HepG2 (cell line): Measurements from ENCODE around the gene SPINK9. TPM values are rescaled to one million over a fixed set of nuclear protein-coding genes. Genes with fewer than 3 reads are reported as not detected.
A peak's percentile ranks its signal among the peaks of the same experiment; 100 is the strongest.

ENCODE experiments used
- CHD2 ChIP-seq: IDR thresholded peaks from 2 replicates; pipeline ENCODE4 v1.6.1; 2011; ENCODE audit warnings: low read depth, low read length, improper control_type of control experiment
- FLYWCH1 ChIP-seq: sonication (generic); formaldehyde crosslinking; IDR thresholded peaks from 2 replicates; pipeline ENCODE4 v1.8.1; 2023; ENCODE audit warnings: mild to moderate bottlenecking, missing genetic modification reagents
- PHF8 ChIP-seq: sonication (generic); formaldehyde crosslinking; IDR thresholded peaks from 2 replicates; pipeline ENCODE4 v1.5.0; 2020; ENCODE audit warnings: missing genetic modification reagents
- THYN1 ChIP-seq: sonication (generic); formaldehyde crosslinking; IDR thresholded peaks from 2 replicates; pipeline ENCODE4 v1.8.1; 2023; ENCODE audit warnings: low read depth, mild to moderate bottlenecking, moderate library complexity, missing genetic modification reagents, borderline replicate concordance
- YY1 ChIP-seq: IDR thresholded peaks from 2 replicates; pipeline ENCODE4 v1.6.1; 2011; ENCODE audit warnings: low read length, low read depth, moderate library complexity, mild to moderate bottlenecking; ENCODE audit not compliant: insufficient read depth, insufficient replicate concordance
- ZC3H13 ChIP-seq: sonication (generic); formaldehyde crosslinking; IDR thresholded peaks from 2 replicates; pipeline ENCODE4 v1.8.1; 2023; ENCODE audit warnings: mild to moderate bottlenecking, missing genetic modification reagents, moderate library complexity
- ZNF232 ChIP-seq: sonication (generic); formaldehyde crosslinking; IDR thresholded peaks from 2 replicates; pipeline ENCODE4 v1.4.0; 2020; ENCODE audit warnings: missing genetic modification reagents, borderline replicate concordance
- ZNF331 ChIP-seq: sonication (generic); formaldehyde crosslinking; IDR thresholded peaks from 2 replicates; pipeline ENCODE4 v1.4.0; 2020; ENCODE audit warnings: missing genetic modification reagents
- ZNF550 ChIP-seq: sonication (generic); formaldehyde crosslinking; IDR thresholded peaks from 2 replicates; pipeline ENCODE4 v1.4.0; 2020; ENCODE audit warnings: mild to moderate bottlenecking, missing genetic modification reagents, borderline replicate concordance
- ZNF670 ChIP-seq: sonication (generic); formaldehyde crosslinking; IDR thresholded peaks from 2 replicates; pipeline ENCODE4 v1.8.0; 2022; ENCODE audit warnings: mild to moderate bottlenecking, missing genetic modification reagents, borderline replicate concordance
- ZNF839 ChIP-seq: sonication (generic); formaldehyde crosslinking; IDR thresholded peaks from 2 replicates; pipeline ENCODE4 v1.4.0; 2020; ENCODE audit warnings: missing genetic modification reagents, mild to moderate bottlenecking, borderline replicate concordance
- polyA plus RNA-seq, 8 experiments: library from polyadenylated mRNA; depleted of rRNA in 3 of 8; stranded (reverse) in 7 of 8; unstranded in 1 of 8; fragments of >200 nt; fragmentation: Illumina TruSeq in 4 of 8; extraction: Trizol in 4 of 8; gene quantifications; 2 replicates each; pipeline versions ENCODE4 v1.2.1 to v1.2.3, GENCODE V29; 2011 to 2016; ENCODE audit warnings: low read depth in 4 of 8, missing spikeins in 1 of 8, mixed read lengths in 1 of 8; ENCODE audit not compliant: insufficient read depth in 1 of 8
- total RNA-seq, 5 experiments: library from RNA; depleted of rRNA; stranded (reverse); fragments of >200 nt; fragmentation: Illumina TruSeq; extraction: Trizol; gene quantifications; 2 replicates each; pipeline ENCODE4 v1.2.3, GENCODE V29; 2016; ENCODE audit warnings: low read depth in 1 of 5
- TF ChIP-seq, protein P1 (sequence below): sonication (generic); formaldehyde crosslinking; IDR thresholded peaks from 2 replicates; pipeline ENCODE4 v1.8.0; 2023; ENCODE audit warnings: mild to moderate bottlenecking, missing genetic modification reagents
- TF ChIP-seq, protein P2 (sequence below): IDR thresholded peaks from 2 replicates; pipeline ENCODE4 v1.6.1; 2016; ENCODE audit warnings: mild to moderate bottlenecking, missing biosample characterization, missing genetic modification reagents
- TF ChIP-seq, protein P3 (sequence below): sonication (generic); formaldehyde crosslinking; IDR thresholded peaks from 2 replicates; pipeline ENCODE4 v1.5.1; 2020; ENCODE audit warnings: mild to moderate bottlenecking, missing genetic modification reagents, moderate library complexity
- TF ChIP-seq, protein P4 (sequence below): sonication (generic); formaldehyde crosslinking; IDR thresholded peaks from 2 replicates; pipeline ENCODE4 v1.8.0; 2022; ENCODE audit warnings: missing genetic modification reagents, mild to moderate bottlenecking, inconsistent platforms, borderline replicate concordance
- TF ChIP-seq, protein P5 (sequence below): IDR thresholded peaks from 2 replicates; pipeline ENCODE4 v1.6.1; 2012; ENCODE audit warnings: inconsistent platforms
- TF ChIP-seq, protein P6 (sequence below): sonication (generic); formaldehyde crosslinking; IDR thresholded peaks from 2 replicates; pipeline ENCODE4 v1.8.0; 2022; ENCODE audit warnings: mild to moderate bottlenecking, missing genetic modification reagents

The SPINK9 gene
- total and polyA plus RNA-seq, 2 of the 13 experiments (the other 11 are each of a cell fraction or from before 2014, with no cell fraction given): not detected

DNA sequence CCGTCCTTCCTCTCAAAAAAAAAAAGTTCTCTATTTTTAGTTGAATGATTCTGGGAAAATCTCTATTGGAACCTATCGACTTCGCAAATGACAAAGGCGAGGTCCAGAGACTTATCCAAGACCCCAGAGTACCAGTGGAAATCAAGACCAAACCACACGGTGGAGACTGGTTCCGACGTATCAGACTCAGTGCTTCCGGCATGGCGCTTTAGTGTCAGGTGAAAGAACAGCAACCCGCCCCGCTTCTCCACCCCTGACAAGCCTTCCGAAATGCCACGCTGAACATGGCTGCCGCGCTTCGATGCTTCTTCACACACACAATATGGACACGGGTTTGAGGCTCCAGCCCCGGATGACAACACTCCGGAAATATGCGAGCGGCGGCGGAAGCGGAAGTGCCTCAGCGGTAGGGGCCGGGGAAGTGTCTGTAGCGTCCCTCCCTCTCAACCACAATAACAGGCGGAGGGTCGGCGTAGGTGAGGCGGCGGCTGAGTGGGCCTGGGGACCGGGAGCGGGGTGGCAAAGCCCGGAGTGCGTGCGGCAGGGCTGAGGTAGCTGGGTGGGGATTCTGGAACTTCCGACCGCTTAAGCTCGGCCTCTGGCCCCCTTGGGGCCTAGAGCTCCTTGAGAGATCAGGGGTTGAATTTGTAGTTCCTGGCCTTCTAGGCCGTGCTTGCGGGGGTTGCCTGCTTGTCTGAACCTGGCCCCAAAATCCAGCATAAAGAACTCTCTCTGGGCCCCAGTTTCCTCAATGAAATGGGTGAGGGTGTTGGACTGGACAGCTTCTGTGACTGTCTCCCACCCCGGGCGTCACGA is 48.4 kb downstream of the SPINK9 start, which contains the start of gene FBXO38 (continued):
- TF ChIP-seq, protein P1, sequence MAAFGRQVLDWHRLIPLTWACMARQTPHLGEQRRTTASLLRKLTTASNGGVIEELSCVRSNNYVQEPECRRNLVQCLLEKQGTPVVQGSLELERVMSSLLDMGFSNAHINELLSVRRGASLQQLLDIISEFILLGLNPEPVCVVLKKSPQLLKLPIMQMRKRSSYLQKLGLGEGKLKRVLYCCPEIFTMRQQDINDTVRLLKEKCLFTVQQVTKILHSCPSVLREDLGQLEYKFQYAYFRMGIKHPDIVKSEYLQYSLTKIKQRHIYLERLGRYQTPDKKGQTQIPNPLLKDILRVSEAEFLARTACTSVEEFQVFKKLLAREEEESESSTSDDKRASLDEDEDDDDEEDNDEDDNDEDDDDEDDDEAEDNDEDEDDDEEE: peak; percentile 78
- TF ChIP-seq, protein P2, sequence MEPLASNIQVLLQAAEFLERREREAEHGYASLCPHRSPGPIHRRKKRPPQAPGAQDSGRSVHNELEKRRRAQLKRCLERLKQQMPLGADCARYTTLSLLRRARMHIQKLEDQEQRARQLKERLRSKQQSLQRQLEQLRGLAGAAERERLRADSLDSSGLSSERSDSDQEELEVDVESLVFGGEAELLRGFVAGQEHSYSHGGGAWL (CRISPR knock-in tag): no peak
- TF ChIP-seq PHF8 (CRISPR knock-in tag) (peak; percentile 97), CHD2 (no peak), ZNF550 (CRISPR knock-in tag) (no peak), THYN1 (CRISPR knock-in tag) (no peak), FLYWCH1 (CRISPR knock-in tag) (no peak), ZNF331 (peak; percentile 45; the same call in 1 of the 2 replicates), ZNF232 (no peak), ZNF670 (CRISPR knock-in tag) (no peak), ZNF839 (CRISPR knock-in tag) (no peak), YY1 (peak; percentile 100), ZC3H13 (CRISPR knock-in tag) (peak; percentile 50; the same call in 1 of the 2 replicates)
- TF ChIP-seq, protein P3, sequence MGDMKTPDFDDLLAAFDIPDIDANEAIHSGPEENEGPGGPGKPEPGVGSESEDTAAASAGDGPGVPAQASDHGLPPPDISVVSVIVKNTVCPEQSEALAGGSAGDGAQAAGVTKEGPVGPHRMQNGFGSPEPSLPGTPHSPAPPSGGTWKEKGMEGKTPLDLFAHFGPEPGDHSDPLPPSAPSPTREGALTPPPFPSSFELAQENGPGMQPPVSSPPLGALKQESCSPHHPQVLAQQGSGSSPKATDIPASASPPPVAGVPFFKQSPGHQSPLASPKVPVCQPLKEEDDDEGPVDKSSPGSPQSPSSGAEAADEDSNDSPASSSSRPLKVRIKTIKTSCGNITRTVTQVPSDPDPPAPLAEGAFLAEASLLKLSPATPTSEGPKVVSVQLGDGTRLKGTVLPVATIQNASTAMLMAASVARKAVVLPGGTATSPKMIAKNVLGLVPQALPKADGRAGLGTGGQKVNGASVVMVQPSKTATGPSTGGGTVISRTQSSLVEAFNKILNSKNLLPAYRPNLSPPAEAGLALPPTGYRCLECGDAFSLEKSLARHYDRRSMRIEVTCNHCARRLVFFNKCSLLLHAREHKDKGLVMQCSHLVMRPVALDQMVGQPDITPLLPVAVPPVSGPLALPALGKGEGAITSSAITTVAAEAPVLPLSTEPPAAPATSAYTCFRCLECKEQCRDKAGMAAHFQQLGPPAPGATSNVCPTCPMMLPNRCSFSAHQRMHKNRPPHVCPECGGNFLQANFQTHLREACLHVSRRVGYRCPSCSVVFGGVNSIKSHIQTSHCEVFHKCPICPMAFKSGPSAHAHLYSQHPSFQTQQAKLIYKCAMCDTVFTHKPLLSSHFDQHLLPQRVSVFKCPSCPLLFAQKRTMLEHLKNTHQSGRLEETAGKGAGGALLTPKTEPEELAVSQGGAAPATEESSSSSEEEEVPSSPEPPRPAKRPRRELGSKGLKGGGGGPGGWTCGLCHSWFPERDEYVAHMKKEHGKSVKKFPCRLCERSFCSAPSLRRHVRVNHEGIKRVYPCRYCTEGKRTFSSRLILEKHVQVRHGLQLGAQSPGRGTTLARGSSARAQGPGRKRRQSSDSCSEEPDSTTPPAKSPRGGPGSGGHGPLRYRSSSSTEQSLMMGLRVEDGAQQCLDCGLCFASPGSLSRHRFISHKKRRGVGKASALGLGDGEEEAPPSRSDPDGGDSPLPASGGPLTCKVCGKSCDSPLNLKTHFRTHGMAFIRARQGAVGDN (CRISPR knock-in tag): peak; percentile 92
- TF ChIP-seq, protein P4, sequence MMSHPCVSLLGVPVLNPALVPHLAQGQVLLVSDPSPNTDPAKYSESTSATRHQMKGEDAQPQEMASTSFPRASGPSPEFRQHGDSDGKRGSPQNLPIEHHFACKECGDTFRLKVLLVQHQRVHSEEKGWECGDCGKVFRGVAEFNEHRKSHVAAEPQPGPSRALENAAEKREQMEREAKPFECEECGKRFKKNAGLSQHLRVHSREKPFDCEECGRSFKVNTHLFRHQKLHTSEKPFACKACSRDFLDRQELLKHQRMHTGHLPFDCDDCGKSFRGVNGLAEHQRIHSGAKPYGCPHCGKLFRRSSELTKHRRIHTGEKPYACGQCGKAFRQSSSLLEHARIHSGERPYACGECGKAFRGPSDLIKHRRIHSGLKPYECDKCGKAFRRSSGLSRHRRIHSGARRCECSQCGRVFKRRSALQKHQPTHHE (CRISPR knock-in tag): no peak
- TF ChIP-seq, protein P5, sequence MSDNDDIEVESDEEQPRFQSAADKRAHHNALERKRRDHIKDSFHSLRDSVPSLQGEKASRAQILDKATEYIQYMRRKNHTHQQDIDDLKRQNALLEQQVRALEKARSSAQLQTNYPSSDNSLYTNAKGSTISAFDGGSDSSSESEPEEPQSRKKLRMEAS: peak; percentile 84
- TF ChIP-seq, protein P6, sequence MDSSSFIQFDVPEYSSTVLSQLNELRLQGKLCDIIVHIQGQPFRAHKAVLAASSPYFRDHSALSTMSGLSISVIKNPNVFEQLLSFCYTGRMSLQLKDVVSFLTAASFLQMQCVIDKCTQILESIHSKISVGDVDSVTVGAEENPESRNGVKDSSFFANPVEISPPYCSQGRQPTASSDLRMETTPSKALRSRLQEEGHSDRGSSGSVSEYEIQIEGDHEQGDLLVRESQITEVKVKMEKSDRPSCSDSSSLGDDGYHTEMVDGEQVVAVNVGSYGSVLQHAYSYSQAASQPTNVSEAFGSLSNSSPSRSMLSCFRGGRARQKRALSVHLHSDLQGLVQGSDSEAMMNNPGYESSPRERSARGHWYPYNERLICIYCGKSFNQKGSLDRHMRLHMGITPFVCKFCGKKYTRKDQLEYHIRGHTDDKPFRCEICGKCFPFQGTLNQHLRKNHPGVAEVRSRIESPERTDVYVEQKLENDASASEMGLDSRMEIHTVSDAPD: 0 out of 2 replicates have a peak, but pooled peaks have one; percentile 48
